CD14-positive monocyte (primary cell): ENCODE measurements around the gene ASIC2. TPM values are rescaled to one million over a fixed set of nuclear protein-coding genes. Genes with fewer than 3 reads are reported as not detected.

Source experiments
- DNase-seq, 3 donors: peaks; one replicate each; pipeline ENCODE4 v3.0.0-alpha.2; 2011 to 2022
- H2AFZ ChIP-seq: 2 replicates; pipeline ENCODE4 v1.6.0; 2012; ENCODE audit warnings: mild to moderate bottlenecking, low read depth, low read length, inconsistent platforms; ENCODE audit not compliant: insufficient read depth, poor library complexity, severe bottlenecking
- H3K27ac ChIP-seq, 2 donors: 1 replicate in 1 of 2; 2 replicates in 1 of 2; pipeline ENCODE4 v1.5.1; 2012 to 2013; ENCODE audit warnings: low read length in 2 of 2, control low read depth in 1 of 2, inconsistent platforms in 1 of 2, low read depth in 1 of 2, mild to moderate bottlenecking in 1 of 2
- H3K27me3 ChIP-seq, 2 donors: one replicate each; pipeline versions ENCODE4 v1.6.0 to v1.6.1; 2011 to 2013; ENCODE audit warnings: low read length in 2 of 2; ENCODE audit not compliant: control insufficient read depth in 2 of 2, insufficient read depth in 2 of 2
- H3K36me3 ChIP-seq, 2 donors: replicated peaks in 1 of 2; 1 replicate in 1 of 2; 2 replicates in 1 of 2; pipeline versions ENCODE4 v1.5.1 to v1.6.1; 2012 to 2013; ENCODE audit warnings: low read length in 2 of 2, control low read depth in 1 of 2, inconsistent platforms in 1 of 2, mild to moderate bottlenecking in 1 of 2; ENCODE audit not compliant: insufficient read depth in 2 of 2, control insufficient read depth in 1 of 2
- H3K4me1 ChIP-seq, 2 donors: 1 replicate in 1 of 2; 2 replicates in 1 of 2; pipeline versions ENCODE4 v1.5.1 to v1.6.1; 2012 to 2013; ENCODE audit warnings: low read length in 2 of 2, control low read depth in 1 of 2, inconsistent platforms in 1 of 2, mild to moderate bottlenecking in 1 of 2, moderate library complexity in 1 of 2; ENCODE audit not compliant: insufficient read depth in 2 of 2, control insufficient read depth in 1 of 2
- H3K4me2 ChIP-seq: replicated peaks from 2 replicates; pipeline ENCODE3; 2012; ENCODE audit warnings: low read length, moderate library complexity, mild to moderate bottlenecking; ENCODE audit not compliant: poor library complexity, severe bottlenecking; ENCODE audit errors: extremely low read depth
- H3K4me3 ChIP-seq, 3 experiments: fragments of 200-600 bp in 1 of 3; sonication (generic) in 1 of 3; replicated peaks in 1 of 3; 1 replicate in 2 of 3; 2 replicates in 1 of 3; pipeline ENCODE4 v1.5.1; 2011 to 2013; ENCODE audit warnings: low read length in 3 of 3, mild to moderate bottlenecking in 3 of 3, control low read depth in 2 of 3, low read depth in 2 of 3, inconsistent platforms in 1 of 3, moderate library complexity in 1 of 3
- H3K79me2 ChIP-seq: 2 replicates; pipeline ENCODE4 v1.6.0; 2012; ENCODE audit warnings: mild to moderate bottlenecking, control low read depth, inconsistent platforms, low read length, moderate library complexity; ENCODE audit not compliant: insufficient read depth
- H3K9ac ChIP-seq: 2 replicates; pipeline ENCODE4 v1.6.0; 2017; ENCODE audit warnings: low read length, mild to moderate bottlenecking; ENCODE audit not compliant: insufficient read depth, poor library complexity, severe bottlenecking
- H3K9me3 ChIP-seq, 2 donors: replicated peaks in 1 of 2; 1 replicate in 1 of 2; 2 replicates in 1 of 2; pipeline versions ENCODE4 v1.5.1 to v1.6.1; 2012 to 2013; ENCODE audit warnings: low read length in 2 of 2, control low read depth in 1 of 2; ENCODE audit not compliant: control insufficient read depth in 1 of 2, insufficient read depth in 1 of 2
- H4K20me1 ChIP-seq: 2 replicates; pipeline ENCODE4 v1.6.0; 2012; ENCODE audit warnings: mild to moderate bottlenecking, low read length, control low read depth, moderate library complexity; ENCODE audit not compliant: insufficient read depth
- H3K27ac Mint-ChIP-seq, 7 donors: one replicate each; pipeline ENCODE4 v1.8.0; 2020; ENCODE audit warnings: mild to moderate bottlenecking in 7 of 7, mixed read lengths in 7 of 7, moderate library complexity in 6 of 7, inconsistent platforms in 2 of 7
- H3K27me3 Mint-ChIP-seq, 3 donors: one replicate each; pipeline ENCODE4 v1.8.0; 2021 to 2022; ENCODE audit warnings: low read depth in 3 of 3, mild to moderate bottlenecking in 3 of 3, mixed read lengths in 3 of 3, moderate library complexity in 3 of 3, inconsistent platforms in 1 of 3
- H3K36me3 Mint-ChIP-seq, 2 donors: one replicate each; pipeline ENCODE4 v1.8.0; 2020; ENCODE audit warnings: mixed read lengths in 2 of 2, inconsistent platforms in 1 of 2, mild to moderate bottlenecking in 1 of 2
- H3K4me1 Mint-ChIP-seq: one replicate; pipeline ENCODE4 v1.8.0; 2020; ENCODE audit warnings: mild to moderate bottlenecking, mixed read lengths
- H3K4me3 Mint-ChIP-seq, 2 donors: one replicate each; pipeline ENCODE4 v1.8.0; 2020; ENCODE audit warnings: mild to moderate bottlenecking in 2 of 2, mixed read lengths in 2 of 2, moderate library complexity in 1 of 2
- H3K9me3 Mint-ChIP-seq, 7 donors: one replicate each; pipeline ENCODE4 v1.8.0; 2020 to 2022; ENCODE audit warnings: mixed read lengths in 7 of 7, mild to moderate bottlenecking in 6 of 7, moderate library complexity in 6 of 7, inconsistent platforms in 2 of 7
- WGBS: methylation state at CpG from one replicate; pipeline ENCODE4 v1.1.5; 2013; ENCODE audit warnings: missing lambda C conversion rate; ENCODE audit not compliant: insufficient coverage; 5-methylcytosine and 5-hydroxymethylcytosine counted together
- intact Hi-C, 2 donors: fragments of 100-400 bp; cut with micrococcal nuclease; formaldehyde crosslinking; loops; one replicate each; pipeline versions ENCODE4 v1.15.0 to v1.15.1; 2023
- polyA plus RNA-seq, 3 donors: library from polyadenylated mRNA; depleted of rRNA in 1 of 3; unstranded in 2 of 3; stranded (reverse) in 1 of 3; fragments of 300-500 nt in 2 of 3; fragments of >200 nt in 1 of 3; fragmentation: Illumina TruSeq in 2 of 3; gene quantifications; 1 replicate in 2 of 3; 2 replicates in 1 of 3; pipeline ENCODE4 v1.2.3, GENCODE V29; 2012 to 2021
- TF ChIP-seq, protein P1 (sequence below): fragments of 200-600 bp; IDR thresholded peaks from one replicate; pipeline ENCODE4 v1.8.0; 2022; ENCODE audit warnings: antibody characterized with exemption, mild to moderate bottlenecking

The ASIC2 gene
- polyA plus RNA-seq, 3 donors = not detected

- Mint-ChIP-seq H3K4me3 (no peak overlapping the region), H3K27ac (no peak overlapping the region), H3K36me3 (no peaks in the 10 kb centered on the region), H3K9me3 (peaks cover 0 to 3% (median 0%) of the 10 kb centered on the region in 7 donors), H3K27me3 (peaks cover 6 to 11% (median 7%) of the 10 kb centered on the region in 3 donors), H3K4me1 (no peaks in the 10 kb centered on the region)
- H3K27ac ChIP-seq = no peak overlapping the region
- WGBS = 80% methylated on average over 2 of the region's 5 CpGs
- DNase-seq = no peak
- H3K4me3 ChIP-seq = no peak overlapping the region
- no peak overlapping the region for H3K4me2 ChIP-seq
- no peaks in the 10 kb centered on the region for H3K79me2 ChIP-seq
- H3K9ac ChIP-seq = no peak overlapping the region
- H2AFZ ChIP-seq = no peak overlapping the region
- TF ChIP-seq, protein P1, sequence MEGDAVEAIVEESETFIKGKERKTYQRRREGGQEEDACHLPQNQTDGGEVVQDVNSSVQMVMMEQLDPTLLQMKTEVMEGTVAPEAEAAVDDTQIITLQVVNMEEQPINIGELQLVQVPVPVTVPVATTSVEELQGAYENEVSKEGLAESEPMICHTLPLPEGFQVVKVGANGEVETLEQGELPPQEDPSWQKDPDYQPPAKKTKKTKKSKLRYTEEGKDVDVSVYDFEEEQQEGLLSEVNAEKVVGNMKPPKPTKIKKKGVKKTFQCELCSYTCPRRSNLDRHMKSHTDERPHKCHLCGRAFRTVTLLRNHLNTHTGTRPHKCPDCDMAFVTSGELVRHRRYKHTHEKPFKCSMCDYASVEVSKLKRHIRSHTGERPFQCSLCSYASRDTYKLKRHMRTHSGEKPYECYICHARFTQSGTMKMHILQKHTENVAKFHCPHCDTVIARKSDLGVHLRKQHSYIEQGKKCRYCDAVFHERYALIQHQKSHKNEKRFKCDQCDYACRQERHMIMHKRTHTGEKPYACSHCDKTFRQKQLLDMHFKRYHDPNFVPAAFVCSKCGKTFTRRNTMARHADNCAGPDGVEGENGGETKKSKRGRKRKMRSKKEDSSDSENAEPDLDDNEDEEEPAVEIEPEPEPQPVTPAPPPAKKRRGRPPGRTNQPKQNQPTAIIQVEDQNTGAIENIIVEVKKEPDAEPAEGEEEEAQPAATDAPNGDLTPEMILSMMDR = no peak
- no peaks in the 10 kb centered on the region for H3K4me1 ChIP-seq
- intact Hi-C loops = no loop called here
- H4K20me1 ChIP-seq = no peaks in the 10 kb centered on the region
- H3K27me3 ChIP-seq = peaks cover 0 to 2% of the 10 kb centered on the region in 2 donors
- no peaks in the 10 kb centered on the region for H3K9me3 ChIP-seq
- no peaks in the 10 kb centered on the region for H3K36me3 ChIP-seq
These were observed 201.8 kb downstream of the ASIC2 start for GRCh38 chr17:33091271-33091670.

DNA sequence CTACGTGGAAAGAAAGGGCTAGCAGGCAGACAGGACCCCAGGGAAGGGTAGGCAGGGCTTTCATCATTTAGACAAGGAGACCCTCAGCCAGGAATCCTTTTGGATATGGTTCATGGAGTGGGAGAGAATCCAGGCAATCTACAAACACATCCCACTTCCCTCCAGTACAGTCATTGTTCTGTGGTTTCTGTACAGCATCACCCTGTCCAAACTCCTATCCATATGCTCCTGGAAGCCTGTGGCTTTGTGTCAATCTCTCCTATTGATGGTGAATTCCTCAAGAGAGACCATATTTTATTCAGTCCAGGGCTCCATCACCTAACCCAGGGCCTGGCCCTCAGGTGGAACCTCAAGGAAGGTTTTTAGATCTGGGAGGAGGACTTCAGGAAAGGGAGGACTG is 202.3 kb downstream of the ASIC2 start:
- intact Hi-C loops = no loop called here
- Histone ChIP-seq H2AFZ (no peak overlapping the region), H3K9ac (no peak overlapping the region), H3K9me3 (no peaks in the 10 kb centered on the region), H3K79me2 (no peaks in the 10 kb centered on the region), H4K20me1 (no peaks in the 10 kb centered on the region), H3K27ac (no peak overlapping the region), H3K27me3 (peaks cover 0 to 2% of the 10 kb centered on the region in 2 donors), H3K36me3 (no peaks in the 10 kb centered on the region), H3K4me1 (no peaks in the 10 kb centered on the region), H3K4me3 (no peak overlapping the region), H3K4me2 (no peak overlapping the region)
- H3K4me3 Mint-ChIP-seq = no peak overlapping the region
- no peak for DNase-seq
- TF ChIP-seq, protein P1 = no peak
- H3K9me3 Mint-ChIP-seq = peaks cover 0 to 3% (median 0%) of the 10 kb centered on the region in 7 donors
- H3K36me3 Mint-ChIP-seq = no peaks in the 10 kb centered on the region
- H3K4me1 Mint-ChIP-seq = no peaks in the 10 kb centered on the region
- WGBS = 40% methylated on average over 1 of the region's 1 CpG
- H3K27me3 Mint-ChIP-seq = peaks cover 6 to 11% (median 7%) of the 10 kb centered on the region in 3 donors
- H3K27ac Mint-ChIP-seq = no peak overlapping the region
